IMR-90 (cell line): ENCODE results near the gene AGAP1. TPM values are rescaled to one million over a fixed set of nuclear protein-coding genes. Genes with fewer than 3 reads are reported as not detected.

Experiments
- ATAC-seq: fragments of 200-7000 bp; cut with Tn5 transposase; 2 replicates; pipeline ENCODE4 v1.9.1; 2020; ENCODE audit warnings: low read depth, mild to moderate bottlenecking, moderate library complexity
- BruUV-seq: library from RNA; stranded (reverse); fragments of 400-500 nt; replicated peaks from 2 replicates; lab custom pipeline; 2021; lab: Mats Ljungman, UMichigan
- CTCF ChIA-PET: fragments of 300-600 bp; formaldehyde crosslinking; extraction: SDS; loops from one replicate; lab custom pipeline; 2021; ENCODE audit warnings: antibody characterized with exemption; lab: Yijun Ruan, JAX
- POLR2A ChIA-PET: fragments of 300-600 bp; sonication (Branson Sonifier 250); formaldehyde crosslinking; loops from one replicate; lab custom pipeline; 2022; ENCODE audit warnings: antibody characterized with exemption; ENCODE audit not compliant: unreplicated experiment; lab: Charles Lee
- DNase-seq: peaks from one replicate; pipeline ENCODE4 v3.0.0; 2013
- H2AFZ ChIP-seq: replicated peaks from 2 replicates; pipeline ENCODE3; 2013; ENCODE audit warnings: low read length, mild to moderate bottlenecking; ENCODE audit not compliant: poor library complexity
- H2AK5ac ChIP-seq: 2 replicates; pipeline ENCODE4 v1.6.1; 2013; ENCODE audit warnings: low read depth, low read length, inconsistent platforms
- H2AK9ac ChIP-seq: replicated peaks from 2 replicates; pipeline ENCODE3; 2013; ENCODE audit warnings: mild to moderate bottlenecking, low read depth, low read length, moderate library complexity; ENCODE audit not compliant: poor library complexity
- H2BK120ac ChIP-seq: 2 replicates; pipeline ENCODE4 v1.6.1; 2013; ENCODE audit warnings: low read depth, low read length, inconsistent platforms
- H2BK15ac ChIP-seq: 3 replicates; pipeline ENCODE4 v1.6.1; 2013; ENCODE audit warnings: low read depth, low read length, inconsistent platforms
- H2BK20ac ChIP-seq: 2 replicates; pipeline ENCODE4 v1.6.1; 2013; ENCODE audit warnings: low read depth, mild to moderate bottlenecking, inconsistent platforms, low read length, moderate library complexity
- H2BK5ac ChIP-seq: 2 replicates; pipeline ENCODE4 v1.6.1; 2013; ENCODE audit warnings: mild to moderate bottlenecking, low read depth, low read length, inconsistent platforms; ENCODE audit not compliant: poor library complexity, severe bottlenecking
- H3K14ac ChIP-seq: replicated peaks from 2 replicates; pipeline ENCODE4 v1.6.1; 2013; ENCODE audit warnings: low read depth, low read length, inconsistent platforms
- H3K18ac ChIP-seq: 2 replicates; pipeline ENCODE4 v1.6.1; 2013; ENCODE audit warnings: low read depth, low read length, control low read depth
- H3K23ac ChIP-seq: 2 replicates; pipeline ENCODE4 v1.6.1; 2013; ENCODE audit warnings: low read depth, low read length, inconsistent platforms
- H3K27ac ChIP-seq: 2 replicates; pipeline ENCODE4 v1.5.1; 2013; ENCODE audit warnings: mild to moderate bottlenecking, control low read depth, low read length; ENCODE audit not compliant: insufficient read depth
- H3K27me3 ChIP-seq: 2 replicates; pipeline ENCODE4 v1.6.1; 2013; ENCODE audit warnings: low read length; ENCODE audit not compliant: control insufficient read depth, insufficient read depth
- H3K36me3 ChIP-seq: 2 replicates; pipeline ENCODE4 v1.6.1; 2013; ENCODE audit warnings: low read length, mixed read lengths; ENCODE audit not compliant: control insufficient read depth, insufficient read depth
- H3K4ac ChIP-seq: 2 replicates; pipeline ENCODE4 v1.6.1; 2013; ENCODE audit warnings: low read depth, low read length, inconsistent platforms
- H3K4me1 ChIP-seq: 2 replicates; pipeline ENCODE4 v1.6.1; 2013; ENCODE audit warnings: low read length, mixed read lengths; ENCODE audit not compliant: control insufficient read depth, insufficient read depth
- H3K4me2 ChIP-seq: 2 replicates; pipeline ENCODE4 v1.6.1; 2013; ENCODE audit warnings: low read depth, mild to moderate bottlenecking, control low read depth, low read length, moderate library complexity
- H3K4me3 ChIP-seq: 2 replicates; pipeline ENCODE4 v1.5.1; 2013; ENCODE audit warnings: low read depth, mild to moderate bottlenecking, control low read depth, low read length, moderate library complexity; ENCODE audit not compliant: insufficient read depth
- H3K56ac ChIP-seq: 2 replicates; pipeline ENCODE4 v1.6.1; 2013; ENCODE audit warnings: low read length, inconsistent platforms; ENCODE audit not compliant: insufficient read depth; ENCODE audit errors: extremely low read depth
- H3K79me1 ChIP-seq, 2 experiments: 2 replicates each; pipeline ENCODE4 v1.6.1; 2013; ENCODE audit warnings: low read length in 2 of 2, inconsistent platforms in 1 of 2, low read depth in 1 of 2
- H3K9ac ChIP-seq: 2 replicates; pipeline ENCODE4 v1.6.1; 2013; ENCODE audit warnings: low read depth, low read length, control low read depth
- H3K9me1 ChIP-seq: 2 replicates; pipeline ENCODE4 v1.6.1; 2013; ENCODE audit warnings: low read length, inconsistent platforms; ENCODE audit not compliant: insufficient read depth
- H3K9me3 ChIP-seq: 2 replicates; pipeline ENCODE4 v1.6.1; 2013; ENCODE audit warnings: low read length; ENCODE audit not compliant: control insufficient read depth, insufficient read depth
- H4K20me1 ChIP-seq: 2 replicates; pipeline ENCODE4 v1.6.1; 2013; ENCODE audit warnings: low read length, inconsistent platforms; ENCODE audit not compliant: insufficient read depth
- H4K5ac ChIP-seq: 2 replicates; pipeline ENCODE4 v1.6.1; 2013; ENCODE audit warnings: mild to moderate bottlenecking, low read depth, low read length, control low read depth
- H4K8ac ChIP-seq, 2 experiments: 2 replicates each; pipeline ENCODE4 v1.6.1; 2013; ENCODE audit warnings: low read depth in 2 of 2, low read length in 2 of 2, control low read depth in 1 of 2, inconsistent platforms in 1 of 2
- H4K91ac ChIP-seq: 2 replicates; pipeline ENCODE4 v1.6.1; 2013; ENCODE audit warnings: low read depth, low read length, inconsistent platforms; ENCODE audit not compliant: insufficient read depth
- CEBPB ChIP-seq: IDR thresholded peaks from 2 replicates; pipeline ENCODE4 v1.6.1; 2012; ENCODE audit warnings: low read depth, low read length, improper control_type of control experiment
- CHD1 ChIP-seq: IDR thresholded peaks from 2 replicates; pipeline ENCODE4 v1.6.1; 2012; ENCODE audit warnings: low read depth, low read length, improper control_type of control experiment
- MAFK ChIP-seq: IDR thresholded peaks from 2 replicates; pipeline ENCODE4 v1.6.1; 2012; ENCODE audit warnings: low read depth, low read length, improper control_type of control experiment
- MAZ ChIP-seq: IDR thresholded peaks from 2 replicates; pipeline ENCODE4 v1.6.1; 2012; ENCODE audit warnings: low read depth, mild to moderate bottlenecking, low read length, improper control_type of control experiment, moderate library complexity, borderline replicate concordance
- MXI1 ChIP-seq: IDR thresholded peaks from 2 replicates; pipeline ENCODE4 v1.6.1; 2012; ENCODE audit warnings: low read depth, mild to moderate bottlenecking, low read length, moderate library complexity, borderline replicate concordance
- POLR2A ChIP-seq: IDR thresholded peaks from 2 replicates; pipeline ENCODE4 v1.6.1; 2012; ENCODE audit warnings: mild to moderate bottlenecking, low read depth, low read length
- RAD21 ChIP-seq: IDR thresholded peaks from 2 replicates; pipeline ENCODE4 v1.6.1; 2012; ENCODE audit warnings: low read length, improper control_type of control experiment
- RCOR1 ChIP-seq: IDR thresholded peaks from 2 replicates; pipeline ENCODE4 v1.6.1; 2012; ENCODE audit warnings: mild to moderate bottlenecking, low read length, improper control_type of control experiment; ENCODE audit not compliant: insufficient replicate concordance
- RFX5 ChIP-seq: IDR thresholded peaks from 2 replicates; pipeline ENCODE4 v1.8.0; 2012; ENCODE audit warnings: low read depth, mild to moderate bottlenecking, low read length, moderate library complexity
- SMC3 ChIP-seq: fragments of 150-350 bp; IDR thresholded peaks from 2 replicates; pipeline ENCODE4 v1.6.1; 2016; ENCODE audit warnings: low read depth, mild to moderate bottlenecking, antibody characterized with exemption, low read length, moderate library complexity
- WGBS, 2 experiments: methylation state at CpG; one replicate each; pipeline versions ENCODE4 v1.1.5 to v1.1.7; 2013; ENCODE audit warnings: missing lambda C conversion rate in 2 of 2; ENCODE audit not compliant: insufficient read length in 1 of 2; ENCODE audit errors: extremely low coverage in 2 of 2; 5-methylcytosine and 5-hydroxymethylcytosine counted together
- dilution Hi-C: fragments of 300-500 bp; cut with HindIII; formaldehyde crosslinking; loops from one replicate; pipeline ENCODE4 v1.14.3; 2018; ENCODE audit warnings: low sequenced_read_pairs; ENCODE audit not compliant: unreplicated experiment
- in situ Hi-C: fragments of 300-500 bp; cut with MboI; formaldehyde crosslinking; loops from 3 replicates; pipeline ENCODE4 v1.14.3; 2019; ENCODE audit warnings: low sequenced_read_pairs, inconsistent platforms, mixed read lengths
- intact Hi-C: fragments of 100-400 bp; cut with micrococcal nuclease; formaldehyde crosslinking; loops from 2 replicates; pipeline ENCODE4 v1.10.0; 2022
- polyA plus RNA-seq, 3 experiments: library from polyadenylated mRNA; depleted of rRNA; stranded (reverse); fragments of >200 nt; gene quantifications; 2 replicates each; pipeline ENCODE4 v1.2.3, GENCODE V29; 2012; ENCODE audit warnings: low replicate concordance in 1 of 3
- total RNA-seq: library from RNA; depleted of rRNA; stranded (reverse); fragments of >200 nt; gene quantifications from 2 replicates; pipeline ENCODE4 v1.2.3, GENCODE V29; 2012
- TF ChIP-seq, protein P1 (sequence below): fragments of 150-350 bp; IDR thresholded peaks from 2 replicates; pipeline ENCODE4 v1.6.1; 2017; ENCODE audit warnings: mild to moderate bottlenecking, antibody characterized with exemption, low read length, low read depth
- TF ChIP-seq, protein P2 (sequence below): conservative IDR thresholded peaks from 2 replicates; pipeline ENCODE4 v1.5.1; 2012; ENCODE audit warnings: mild to moderate bottlenecking, low read depth, low read length, improper control_type of control experiment
- TF ChIP-seq, protein P3 (sequence below): fragments of 150-350 bp; IDR thresholded peaks from 2 replicates; pipeline ENCODE4 v1.6.1; 2016; ENCODE audit warnings: low read depth, mild to moderate bottlenecking, low read length, moderate library complexity, borderline replicate concordance

Gene AGAP1
- total and polyA plus RNA-seq, 2 of the 4 experiments (the other 2 are of a cell fraction): 15.1 to 16.4 TPM

DNA sequence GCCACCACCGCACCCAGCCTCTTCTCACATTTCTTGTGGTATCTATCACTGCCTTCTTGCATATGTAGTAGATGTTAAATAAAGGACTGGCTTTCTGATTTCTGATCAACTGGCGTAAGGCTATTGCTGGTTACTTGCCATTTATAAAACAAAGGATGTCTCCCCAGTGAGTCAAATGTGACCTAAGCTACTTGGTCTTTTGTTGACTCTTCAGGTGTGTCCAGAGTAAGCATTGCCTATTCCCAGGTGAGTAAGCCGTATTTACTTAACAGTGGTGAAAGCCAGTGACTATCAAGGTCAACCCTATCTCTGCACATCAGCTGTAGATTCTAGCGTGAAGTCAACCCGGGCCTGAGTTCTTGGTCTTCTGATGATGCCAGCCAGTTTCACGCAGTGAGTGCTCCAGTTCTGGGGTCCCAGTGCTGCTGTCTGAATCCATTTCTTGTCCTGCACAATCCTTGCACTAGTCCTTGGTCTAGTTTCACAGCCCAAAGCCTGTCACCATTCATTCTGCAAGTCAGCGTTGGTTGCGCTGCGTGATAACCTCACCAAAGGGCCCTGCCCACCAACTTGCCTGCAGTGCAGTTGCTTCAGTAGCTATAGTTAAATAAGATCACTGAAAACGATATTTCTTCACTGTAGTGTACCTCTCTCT lies 554.2 kb downstream of the AGAP1 start:
- Histone ChIP-seq H3K79me1 (no peaks in the 10 kb centered on the region), H3K27me3 (no peaks in the 10 kb centered on the region), H3K9me3 (no peaks in the 10 kb centered on the region), H2AK9ac (no peak overlapping the region), H3K4me2 (no peak overlapping the region), H2BK20ac (no peak overlapping the region), H4K20me1 (no peaks in the 10 kb centered on the region), H4K5ac (no peak overlapping the region), H4K8ac (no peak overlapping the region), H3K4me3 (no peak overlapping the region), H3K14ac (no peak overlapping the region), H2BK15ac (no peak overlapping the region), H3K18ac (no peak overlapping the region), H3K4ac (no peak overlapping the region), H2AFZ (no peak overlapping the region), H3K9ac (no peak overlapping the region), H3K27ac (no peak overlapping the region), H2AK5ac (no peak overlapping the region), H3K4me1 (no peaks in the 10 kb centered on the region), H4K91ac (no peak overlapping the region), H3K36me3 (peaks cover 12% of the 10 kb centered on the region), H3K23ac (no peak overlapping the region), H2BK120ac (no peak overlapping the region), H2BK5ac (no peak overlapping the region), H3K9me1 (no peaks in the 10 kb centered on the region), H3K56ac (no peak overlapping the region)
- POLR2A ChIA-PET: no interaction called here
- WGBS, 2 experiments: 93% methylated on average over 3 of the region's 10 CpGs; no CpG with 5 or more reads in 1 of the 2 experiments
- no peak for DNase-seq
- TF ChIP-seq POLR2A (no peak), CEBPB (no peak), RCOR1 (no peak), MXI1 (no peak), MAZ (no peak), RAD21 (no peak), RFX5 (no peak), CHD1 (no peak), SMC3 (no peak), MAFK (no peak)
- TF ChIP-seq, protein P1, sequence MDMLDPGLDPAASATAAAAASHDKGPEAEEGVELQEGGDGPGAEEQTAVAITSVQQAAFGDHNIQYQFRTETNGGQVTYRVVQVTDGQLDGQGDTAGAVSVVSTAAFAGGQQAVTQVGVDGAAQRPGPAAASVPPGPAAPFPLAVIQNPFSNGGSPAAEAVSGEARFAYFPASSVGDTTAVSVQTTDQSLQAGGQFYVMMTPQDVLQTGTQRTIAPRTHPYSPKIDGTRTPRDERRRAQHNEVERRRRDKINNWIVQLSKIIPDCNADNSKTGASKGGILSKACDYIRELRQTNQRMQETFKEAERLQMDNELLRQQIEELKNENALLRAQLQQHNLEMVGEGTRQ: no peak
- TF ChIP-seq, protein P2, sequence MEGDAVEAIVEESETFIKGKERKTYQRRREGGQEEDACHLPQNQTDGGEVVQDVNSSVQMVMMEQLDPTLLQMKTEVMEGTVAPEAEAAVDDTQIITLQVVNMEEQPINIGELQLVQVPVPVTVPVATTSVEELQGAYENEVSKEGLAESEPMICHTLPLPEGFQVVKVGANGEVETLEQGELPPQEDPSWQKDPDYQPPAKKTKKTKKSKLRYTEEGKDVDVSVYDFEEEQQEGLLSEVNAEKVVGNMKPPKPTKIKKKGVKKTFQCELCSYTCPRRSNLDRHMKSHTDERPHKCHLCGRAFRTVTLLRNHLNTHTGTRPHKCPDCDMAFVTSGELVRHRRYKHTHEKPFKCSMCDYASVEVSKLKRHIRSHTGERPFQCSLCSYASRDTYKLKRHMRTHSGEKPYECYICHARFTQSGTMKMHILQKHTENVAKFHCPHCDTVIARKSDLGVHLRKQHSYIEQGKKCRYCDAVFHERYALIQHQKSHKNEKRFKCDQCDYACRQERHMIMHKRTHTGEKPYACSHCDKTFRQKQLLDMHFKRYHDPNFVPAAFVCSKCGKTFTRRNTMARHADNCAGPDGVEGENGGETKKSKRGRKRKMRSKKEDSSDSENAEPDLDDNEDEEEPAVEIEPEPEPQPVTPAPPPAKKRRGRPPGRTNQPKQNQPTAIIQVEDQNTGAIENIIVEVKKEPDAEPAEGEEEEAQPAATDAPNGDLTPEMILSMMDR: no peak
- TF ChIP-seq, protein P3, sequence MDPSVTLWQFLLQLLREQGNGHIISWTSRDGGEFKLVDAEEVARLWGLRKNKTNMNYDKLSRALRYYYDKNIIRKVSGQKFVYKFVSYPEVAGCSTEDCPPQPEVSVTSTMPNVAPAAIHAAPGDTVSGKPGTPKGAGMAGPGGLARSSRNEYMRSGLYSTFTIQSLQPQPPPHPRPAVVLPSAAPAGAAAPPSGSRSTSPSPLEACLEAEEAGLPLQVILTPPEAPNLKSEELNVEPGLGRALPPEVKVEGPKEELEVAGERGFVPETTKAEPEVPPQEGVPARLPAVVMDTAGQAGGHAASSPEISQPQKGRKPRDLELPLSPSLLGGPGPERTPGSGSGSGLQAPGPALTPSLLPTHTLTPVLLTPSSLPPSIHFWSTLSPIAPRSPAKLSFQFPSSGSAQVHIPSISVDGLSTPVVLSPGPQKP: no peak
- CTCF ChIA-PET: no interaction called here
- ATAC-seq: no peak
- in situ Hi-C loops: no loop called here
- dilution Hi-C loops: no loop called here
- no TSS peak for BruUV-seq
- intact Hi-C loops: no loop called here
